Calu3 (cell line): ENCODE data around the gene FAM227A. TPM values are rescaled to one million over a fixed set of nuclear protein-coding genes. Genes with fewer than 3 reads are reported as not detected.
A peak's percentile ranks its signal among the peaks of the same experiment; 100 is the strongest.

ENCODE experiments used
- BruUV-seq: library from RNA; stranded (reverse); fragments of 400-500 nt; replicated peaks from 2 replicates; lab custom pipeline; 2021; lab: Mats Ljungman, UMichigan
- CTCF ChIA-PET: fragments of 300-600 bp; sonication (Branson Sonifier 250); formaldehyde crosslinking; loops from one replicate; lab custom pipeline; 2022; ENCODE audit warnings: antibody characterized with exemption; lab: Charles Lee
- DNase-seq: peaks from one replicate; pipeline ENCODE4 v3.0.0; 2022
- H3K27ac Mint-ChIP-seq: one replicate; pipeline ENCODE4 v1.8.0; 2022; ENCODE audit warnings: mixed read lengths; ENCODE audit not compliant: unreplicated experiment
- H3K27me3 Mint-ChIP-seq: one replicate; pipeline ENCODE4 v1.8.0; 2022; ENCODE audit warnings: mixed read lengths; ENCODE audit not compliant: unreplicated experiment
- H3K36me3 Mint-ChIP-seq: one replicate; pipeline ENCODE4 v1.8.0; 2022; ENCODE audit warnings: mild to moderate bottlenecking, moderate library complexity, mixed read lengths; ENCODE audit not compliant: insufficient read depth, unreplicated experiment
- H3K4me1 Mint-ChIP-seq: one replicate; pipeline ENCODE4 v1.8.0; 2022; ENCODE audit warnings: mild to moderate bottlenecking, low read depth, mixed read lengths; ENCODE audit not compliant: unreplicated experiment
- H3K4me3 Mint-ChIP-seq: one replicate; pipeline ENCODE4 v1.8.0; 2022; ENCODE audit warnings: mild to moderate bottlenecking, low read depth, moderate library complexity, mixed read lengths; ENCODE audit not compliant: unreplicated experiment
- H3K9me3 Mint-ChIP-seq: one replicate; pipeline ENCODE4 v1.8.0; 2022; ENCODE audit warnings: low read depth, mixed read lengths; ENCODE audit not compliant: unreplicated experiment
- CTCF ChIP-seq: fragments of 200-600 bp; IDR thresholded peaks from one replicate; pipeline ENCODE4 v1.8.0; 2022; ENCODE audit warnings: antibody characterized with exemption; ENCODE audit not compliant: unreplicated experiment
- intact Hi-C: fragments of 100-400 bp; cut with micrococcal nuclease; formaldehyde crosslinking; loops from one replicate; pipeline ENCODE4 v1.10.0; 2022; ENCODE audit not compliant: unreplicated experiment
- total RNA-seq: library from RNA; stranded (reverse); gene quantifications from 2 replicates; pipeline ENCODE4 v1.2.3, GENCODE V29; 2022

FAM227A gene
- total RNA-seq, 1 experiment from 2014 or later, result 9.6 TPM

GRCh38 chr22:38681582-38682335 is 25.6 kb upstream of the FAM227A start, which contains the start of gene TOMM22:
Gene TOMM22 (plus strand): TSS chr22:38681957. CDS start chr22:38681979, 22 bp downstream.
- Mint-ChIP-seq H3K9me3 (peaks cover 3% of the 10 kb centered on the region), H3K27me3 (no peaks in the 10 kb centered on the region), H3K36me3 (peaks cover 54% of the 10 kb centered on the region), H3K4me1 (no peaks in the 10 kb centered on the region), H3K4me3 (peak within 1 kb of the TSS; percentile 100), H3K27ac (peak within 1 kb of the TSS; percentile 96)
- DNase-seq, result peak; percentile 92
- peak; percentile 30 for TF ChIP-seq CTCF
- CTCF ChIA-PET, result interaction anchor here (0.6 to 1.7 kb wide), 13 partner anchors 12 to 838 kb away, joined by 3 to 17 read pairs (median 3); partner anchors contain the start of genes ANKRD54 and GTPBP1
- no TSS peak for BruUV-seq
- intact Hi-C loops, result loop anchor here (2.0 kb wide), 1 partner anchor 13 kb away; no protein-coding TSS in a partner anchor

- CTCF ChIA-PET, result no interaction called here
- H3K27me3 Mint-ChIP-seq, result no peaks in the 10 kb centered on the region
- BruUV-seq, result TSS peak; percentile 17
- no peak overlapping the region for H3K27ac Mint-ChIP-seq
- H3K36me3 Mint-ChIP-seq, result peaks cover 29% of the 10 kb centered on the region
- no peaks in the 10 kb centered on the region for H3K4me1 Mint-ChIP-seq
- TF ChIP-seq CTCF, result no peak
- no peak for DNase-seq
- intact Hi-C loops, result no loop called here
- H3K9me3 Mint-ChIP-seq, result peaks cover 2% of the 10 kb centered on the region
- H3K4me3 Mint-ChIP-seq, result no peak overlapping the region
Observed at GRCh38 chr22:38675833-38676232, 19.6 kb upstream of the FAM227A start.

- no peak for TF ChIP-seq CTCF
- Mint-ChIP-seq H3K36me3 (peaks cover 29% of the 10 kb centered on the region), H3K27me3 (no peaks in the 10 kb centered on the region), H3K4me3 (no peak overlapping the region), H3K4me1 (no peaks in the 10 kb centered on the region), H3K9me3 (peaks cover 2% of the 10 kb centered on the region), H3K27ac (no peak overlapping the region)
- no peak for DNase-seq
- intact Hi-C loops, result no loop called here
- CTCF ChIA-PET, result interaction anchor here (0.8 kb wide), 1 partner anchor 270 kb away, joined by 8 read pairs; no protein-coding TSS in a partner anchor
- no TSS peak for BruUV-seq
Observed at GRCh38 chr22:38674888-38675287, 18.7 kb upstream of the FAM227A start.

- peak overlapping the region; percentile 99 for H3K27ac Mint-ChIP-seq
- CTCF ChIA-PET, result interaction anchor here (0.6 to 1.4 kb wide), 4 partner anchors 25 to 87 kb away, joined by 3 to 5 read pairs (median 3); partner anchors contain the start of genes DMC1 and TOMM22
- no peaks in the 10 kb centered on the region for H3K9me3 Mint-ChIP-seq
- TF ChIP-seq CTCF, result no peak
- H3K27me3 Mint-ChIP-seq, result no peaks in the 10 kb centered on the region
- no peaks in the 10 kb centered on the region for H3K4me1 Mint-ChIP-seq
- BruUV-seq, result no TSS peak
- peak; percentile 27 for DNase-seq
- H3K4me3 Mint-ChIP-seq, result peak overlapping the region; percentile 96
- peaks cover 33% of the 10 kb centered on the region for H3K36me3 Mint-ChIP-seq
- intact Hi-C loops, result no loop called here
Observed at GRCh38 chr22:38657045-38657909, 1.1 kb upstream of the FAM227A start.
